Ecto neural progenitor cell (in vitro differentiated cells): ENCODE results near the gene C5orf52.
"Not testable (repeated sequence)": the region's sequence is repeated elsewhere in the genome, so short reads cannot be mapped to it uniquely, and the experiment has no call there.

Source experiments
- DNase-seq: peaks from one replicate; pipeline ENCODE4 v3.0.0-alpha.2; 2018; ENCODE audit warnings: low spot score

C5orf52 gene

DNA sequence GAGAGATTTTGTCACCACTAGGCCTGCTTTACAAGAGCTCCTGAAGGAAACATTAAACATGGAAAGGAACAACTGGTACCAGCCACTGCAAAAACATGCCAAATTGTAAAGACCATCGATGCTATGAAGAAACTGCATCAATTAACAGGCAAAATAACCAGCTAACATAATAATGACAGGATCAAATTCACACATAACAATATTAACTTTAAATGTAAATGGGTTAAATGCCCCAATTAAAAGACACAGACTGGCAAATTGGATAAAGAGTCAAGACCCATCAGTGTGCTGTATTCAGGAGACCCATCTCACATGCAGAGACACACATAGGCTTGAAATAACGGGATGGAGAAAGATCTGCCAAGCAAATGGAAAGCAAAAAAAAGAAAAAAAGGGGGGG is 51.6 kb downstream of the C5orf52 start:
- not testable (repeated sequence) for DNase-seq

DNA sequence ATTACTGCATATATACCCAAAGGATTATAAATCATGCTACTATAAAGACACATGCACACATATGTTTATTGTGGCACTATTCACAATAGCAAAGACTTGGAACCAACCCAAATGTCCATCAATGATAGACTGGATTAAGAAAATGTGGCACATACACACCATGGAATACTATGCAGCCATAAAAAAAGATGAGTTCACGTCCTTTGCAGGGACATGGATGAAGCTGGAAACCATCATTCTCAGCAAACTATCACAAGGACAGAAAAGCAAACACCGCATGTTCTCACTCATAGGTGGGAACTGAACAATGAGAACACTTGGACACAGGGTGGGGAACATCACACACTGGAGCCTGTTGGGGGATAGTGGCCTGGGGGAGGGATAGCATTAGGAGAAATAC is 55.3 kb downstream of the C5orf52 start:
- DNase-seq, result not testable (repeated sequence)

DNA sequence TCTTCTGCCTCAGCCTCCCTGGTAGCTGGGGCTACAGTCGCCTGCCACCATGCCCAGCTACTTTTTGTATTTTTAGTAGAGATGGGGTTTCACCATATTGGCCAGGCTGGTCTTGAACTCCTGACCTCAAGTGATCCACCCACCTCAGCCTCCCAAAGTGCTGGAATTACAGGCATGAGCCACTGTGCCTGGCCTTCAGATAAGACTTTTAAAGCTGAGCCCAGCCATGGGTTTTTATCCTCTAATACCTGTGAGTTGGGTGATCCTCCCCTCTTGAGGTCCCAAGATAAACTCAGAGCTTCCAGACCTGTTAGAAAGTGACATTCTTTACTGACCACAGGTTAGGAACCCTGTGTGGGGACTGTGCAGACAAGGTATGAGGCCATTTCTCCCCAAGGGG is 56.5 kb downstream of the C5orf52 start:
- not testable (repeated sequence) for DNase-seq
